Ishikawa (cell line): Measurements from ENCODE around the gene GPR39.

ENCODE experiments used
- CEBPB ChIP-seq: IDR thresholded peaks from 2 replicates; pipeline ENCODE4 v1.6.1; 2012
- CREB1 ChIP-seq: IDR thresholded peaks from 2 replicates; pipeline ENCODE4 v1.6.1; 2012; ENCODE audit warnings: low read depth
- EGR1 ChIP-seq: IDR thresholded peaks from 2 replicates; pipeline ENCODE4 v1.6.1; 2012
- EP300 ChIP-seq: IDR thresholded peaks from 2 replicates; pipeline ENCODE4 v1.6.1; 2012; ENCODE audit warnings: borderline replicate concordance
- FOXM1 ChIP-seq: IDR thresholded peaks from 2 replicates; pipeline ENCODE4 v1.6.1; 2012; ENCODE audit warnings: low read depth, borderline replicate concordance
- NFIC ChIP-seq: IDR thresholded peaks from 2 replicates; pipeline ENCODE4 v1.6.1; 2012
- RAD21 ChIP-seq: IDR thresholded peaks from 2 replicates; pipeline ENCODE4 v1.6.1; 2012; ENCODE audit warnings: low read depth
- TAF1 ChIP-seq: IDR thresholded peaks from 2 replicates; pipeline ENCODE4 v1.6.1; 2012; ENCODE audit warnings: low read depth, mild to moderate bottlenecking
- TCF12 ChIP-seq: IDR thresholded peaks from 2 replicates; pipeline ENCODE4 v1.6.1; 2012; ENCODE audit warnings: low read depth
- TEAD4 ChIP-seq: IDR thresholded peaks from 2 replicates; pipeline ENCODE4 v1.6.1; 2012
- YY1 ChIP-seq: IDR thresholded peaks from 2 replicates; pipeline ENCODE4 v1.6.1; 2012; ENCODE audit warnings: low read depth
- ZBTB7A ChIP-seq: IDR thresholded peaks from 2 replicates; pipeline ENCODE4 v1.6.1; 2012; ENCODE audit warnings: low read depth
- TF ChIP-seq, protein P1 (sequence below): IDR thresholded peaks from 2 replicates; pipeline ENCODE4 v1.6.1; 2012; ENCODE audit warnings: low read depth, mild to moderate bottlenecking
- TF ChIP-seq, protein P2 (sequence below): IDR thresholded peaks from 2 replicates; pipeline ENCODE4 v1.6.1; 2012
- TF ChIP-seq, protein P3 (sequence below): IDR thresholded peaks from 2 replicates; pipeline ENCODE4 v1.6.1; 2012

Gene GPR39

DNA sequence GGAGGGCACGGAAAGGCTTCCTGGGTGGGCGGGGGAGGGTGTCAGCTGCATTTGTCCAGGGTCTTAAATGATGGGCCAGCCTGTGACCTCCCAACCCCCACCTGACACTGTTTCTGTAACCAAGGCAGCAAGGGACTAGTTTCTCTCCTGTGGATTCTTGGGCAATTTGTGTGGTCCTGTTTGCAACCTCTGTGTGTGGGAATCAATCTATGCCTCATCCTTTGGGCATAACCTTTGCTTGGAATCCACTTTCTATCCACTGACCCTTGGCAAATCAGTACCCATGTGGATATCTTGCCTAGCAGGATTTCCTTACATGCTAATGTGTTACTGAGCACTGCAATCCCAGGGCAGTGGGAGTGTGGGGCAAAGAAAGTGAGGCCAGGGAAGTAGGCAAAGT, 54.1 kb downstream of the GPR39 start:
- TF ChIP-seq FOXM1 (no peak), TEAD4 (no peak), RAD21 (no peak), TCF12 (no peak), EGR1 (no peak), TAF1 (no peak), YY1 (no peak), CREB1 (no peak), EP300 (no peak), ZBTB7A (no peak)
- TF ChIP-seq, protein P1, sequence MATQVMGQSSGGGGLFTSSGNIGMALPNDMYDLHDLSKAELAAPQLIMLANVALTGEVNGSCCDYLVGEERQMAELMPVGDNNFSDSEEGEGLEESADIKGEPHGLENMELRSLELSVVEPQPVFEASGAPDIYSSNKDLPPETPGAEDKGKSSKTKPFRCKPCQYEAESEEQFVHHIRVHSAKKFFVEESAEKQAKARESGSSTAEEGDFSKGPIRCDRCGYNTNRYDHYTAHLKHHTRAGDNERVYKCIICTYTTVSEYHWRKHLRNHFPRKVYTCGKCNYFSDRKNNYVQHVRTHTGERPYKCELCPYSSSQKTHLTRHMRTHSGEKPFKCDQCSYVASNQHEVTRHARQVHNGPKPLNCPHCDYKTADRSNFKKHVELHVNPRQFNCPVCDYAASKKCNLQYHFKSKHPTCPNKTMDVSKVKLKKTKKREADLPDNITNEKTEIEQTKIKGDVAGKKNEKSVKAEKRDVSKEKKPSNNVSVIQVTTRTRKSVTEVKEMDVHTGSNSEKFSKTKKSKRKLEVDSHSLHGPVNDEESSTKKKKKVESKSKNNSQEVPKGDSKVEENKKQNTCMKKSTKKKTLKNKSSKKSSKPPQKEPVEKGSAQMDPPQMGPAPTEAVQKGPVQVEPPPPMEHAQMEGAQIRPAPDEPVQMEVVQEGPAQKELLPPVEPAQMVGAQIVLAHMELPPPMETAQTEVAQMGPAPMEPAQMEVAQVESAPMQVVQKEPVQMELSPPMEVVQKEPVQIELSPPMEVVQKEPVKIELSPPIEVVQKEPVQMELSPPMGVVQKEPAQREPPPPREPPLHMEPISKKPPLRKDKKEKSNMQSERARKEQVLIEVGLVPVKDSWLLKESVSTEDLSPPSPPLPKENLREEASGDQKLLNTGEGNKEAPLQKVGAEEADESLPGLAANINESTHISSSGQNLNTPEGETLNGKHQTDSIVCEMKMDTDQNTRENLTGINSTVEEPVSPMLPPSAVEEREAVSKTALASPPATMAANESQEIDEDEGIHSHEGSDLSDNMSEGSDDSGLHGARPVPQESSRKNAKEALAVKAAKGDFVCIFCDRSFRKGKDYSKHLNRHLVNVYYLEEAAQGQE, result no peak
- TF ChIP-seq, protein P2, sequence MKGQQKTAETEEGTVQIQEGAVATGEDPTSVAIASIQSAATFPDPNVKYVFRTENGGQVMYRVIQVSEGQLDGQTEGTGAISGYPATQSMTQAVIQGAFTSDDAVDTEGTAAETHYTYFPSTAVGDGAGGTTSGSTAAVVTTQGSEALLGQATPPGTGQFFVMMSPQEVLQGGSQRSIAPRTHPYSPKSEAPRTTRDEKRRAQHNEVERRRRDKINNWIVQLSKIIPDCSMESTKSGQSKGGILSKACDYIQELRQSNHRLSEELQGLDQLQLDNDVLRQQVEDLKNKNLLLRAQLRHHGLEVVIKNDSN, result no peak

DNA sequence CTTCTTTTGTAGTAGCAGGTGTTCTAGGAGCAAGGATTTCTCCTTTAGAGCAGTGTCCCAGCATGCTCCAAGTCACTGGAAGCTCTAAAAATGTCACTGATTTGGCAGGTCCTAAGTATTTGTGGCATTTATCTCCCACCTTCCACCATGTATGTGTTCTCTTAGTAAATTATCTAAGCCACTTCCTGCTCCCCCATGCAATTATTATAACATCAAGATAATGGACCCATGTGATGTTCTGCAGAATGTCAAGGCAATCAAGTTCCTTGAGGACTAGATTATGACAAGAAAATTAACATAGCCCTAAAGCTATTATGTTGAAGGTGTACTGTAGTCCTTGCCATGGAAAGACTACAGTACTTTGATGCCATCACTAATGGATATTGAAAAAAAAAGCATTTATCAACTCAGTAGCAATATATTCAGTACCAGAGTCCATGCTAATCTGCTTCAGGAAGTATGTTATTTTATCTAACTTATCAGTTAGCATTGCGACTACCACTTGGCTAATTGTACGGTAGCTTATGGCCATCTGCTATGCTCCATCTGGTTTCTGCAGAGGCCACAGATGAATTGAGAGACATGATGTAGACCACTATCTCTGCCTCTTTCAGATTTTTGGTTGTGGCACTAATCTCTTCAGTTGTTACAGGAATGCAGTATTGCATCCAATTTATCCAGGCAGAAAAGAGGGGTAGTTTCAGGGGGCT, 56.7 kb downstream of the GPR39 start:
- TF ChIP-seq, protein P1, result no peak
- TF ChIP-seq, protein P2, result no peak
- no peak for TF ChIP-seq YY1
- TF ChIP-seq CREB1, result no peak
- TF ChIP-seq RAD21, result no peak
- TF ChIP-seq NFIC, result no peak
- no peak for TF ChIP-seq EGR1
- TF ChIP-seq, protein P3, sequence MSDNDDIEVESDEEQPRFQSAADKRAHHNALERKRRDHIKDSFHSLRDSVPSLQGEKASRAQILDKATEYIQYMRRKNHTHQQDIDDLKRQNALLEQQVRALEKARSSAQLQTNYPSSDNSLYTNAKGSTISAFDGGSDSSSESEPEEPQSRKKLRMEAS, result no peak

DNA sequence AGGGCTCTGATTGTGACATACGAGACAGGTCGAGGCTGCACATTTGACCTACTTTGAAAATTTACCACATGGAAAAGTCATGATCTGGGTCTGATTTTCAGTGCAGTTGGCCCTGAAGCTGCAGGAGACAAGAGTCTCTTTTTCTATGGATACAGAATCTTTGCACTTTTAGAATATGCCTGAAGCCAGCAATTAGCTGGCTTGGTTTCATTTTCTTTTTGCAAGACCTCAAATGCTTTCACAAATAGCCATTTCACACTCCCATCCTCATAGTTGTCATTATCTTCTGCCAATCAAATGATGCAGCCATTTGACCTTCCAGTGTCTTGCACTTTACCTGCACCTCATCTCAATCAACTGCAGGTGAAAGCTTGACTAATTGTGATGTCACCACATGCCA, 59.0 kb downstream of the GPR39 start:
- TF ChIP-seq YY1 (no peak), EGR1 (no peak), ZBTB7A (no peak), TAF1 (no peak), TCF12 (no peak), FOXM1 (no peak), NFIC (no peak)
- TF ChIP-seq, protein P2, result no peak

DNA sequence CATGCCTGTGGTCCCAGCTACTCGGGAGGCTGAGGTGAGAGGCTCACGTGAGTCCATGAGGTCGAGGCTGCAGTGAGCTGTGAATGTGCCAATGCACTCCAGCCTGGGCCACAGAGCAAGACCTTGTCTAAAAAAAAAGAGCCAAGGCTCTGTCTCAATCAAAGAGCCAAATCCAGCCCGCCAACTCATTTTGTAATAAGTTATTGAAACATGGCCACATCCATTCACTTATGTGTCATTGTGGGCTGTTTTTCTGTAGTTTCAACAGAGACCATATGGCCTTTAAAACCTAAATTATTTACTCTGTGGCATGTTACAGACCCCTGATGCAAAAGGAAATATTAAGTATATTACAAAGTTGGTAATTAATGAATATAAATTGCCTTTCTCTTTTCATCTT, 60.8 kb downstream of the GPR39 start:
- TF ChIP-seq ZBTB7A, result no peak
- no peak for TF ChIP-seq EGR1
- TF ChIP-seq, protein P3, result no peak
- no peak for TF ChIP-seq FOXM1
- TF ChIP-seq YY1, result no peak
- no peak for TF ChIP-seq CEBPB
- TF ChIP-seq NFIC, result no peak
- no peak for TF ChIP-seq TCF12
- no peak for TF ChIP-seq TEAD4
- TF ChIP-seq, protein P1, result no peak
- no peak for TF ChIP-seq EP300
- TF ChIP-seq RAD21, result no peak
- TF ChIP-seq, protein P2, result no peak
- no peak for TF ChIP-seq TAF1
- TF ChIP-seq CREB1, result no peak
